Mucosa of descending colon (tissue), 3 donors: ENCODE data around the gene ZMYND10. TPM values are rescaled to one million over a fixed set of nuclear protein-coding genes. Genes with fewer than 3 reads are reported as not detected.

ENCODE experiments used
- ATAC-seq: fragments of 200-7000 bp; cut with Tn5 transposase; one replicate; pipeline ENCODE4 v1.9.1; 2020; ENCODE audit warnings: mild to moderate bottlenecking, moderate library complexity
- DNase-seq, 3 donors: peaks; one replicate each; pipeline ENCODE4 v3.0.0-alpha.2; 2020
- H3K36me3 ChIP-seq: fragments of 200-600 bp; one replicate; pipeline ENCODE4 v1.8.0; 2021; ENCODE audit warnings: low read depth, mild to moderate bottlenecking
- H3K4me1 ChIP-seq: fragments of 200-600 bp; one replicate; pipeline ENCODE4 v1.8.0; 2021; ENCODE audit warnings: low read depth, mild to moderate bottlenecking
- H3K4me3 ChIP-seq: fragments of 200-600 bp; one replicate; pipeline ENCODE4 v1.8.0; 2021; ENCODE audit warnings: mild to moderate bottlenecking
- H3K9me3 ChIP-seq: fragments of 200-600 bp; one replicate; pipeline ENCODE4 v1.8.0; 2021; ENCODE audit warnings: mild to moderate bottlenecking
- intact Hi-C, 2 donors: fragments of 100-400 bp; cut with DNase I in 1 of 2; cut with micrococcal nuclease in 1 of 2; formaldehyde crosslinking; loops; one replicate each; pipeline versions ENCODE4 v1.11.0 to v1.11.1; 2022; cut with DNase I, micrococcal nuclease
- total RNA-seq, 3 donors: library from RNA; stranded (reverse); fragmentation: NEBNext Ultra II Directional in 2 of 3; extraction: Animal tissue kit (Norgen Biotek cat#: 25700) in 2 of 3; gene quantifications; one replicate each; pipeline versions ENCODE4 v1.2.1 to v1.2.4, GENCODE V29; 2021 to 2023
- TF ChIP-seq, protein P1 (sequence below): fragments of 200-600 bp; IDR thresholded peaks from one replicate; pipeline ENCODE4 v1.8.0; 2022; ENCODE audit warnings: antibody characterized with exemption, mild to moderate bottlenecking
- donor health status: DM: no; HTN: no; CAD: no; lungs with moderate emphysema.
- donor health status: DM: no; HTN: no; CAD: no.
- donor health status: DM: no; HTN: yes; CAD: no.

The ZMYND10 gene
- total RNA-seq, 3 donors from 2014 or later: 0.20 to 0.60 (median 0.31) TPM

DNA sequence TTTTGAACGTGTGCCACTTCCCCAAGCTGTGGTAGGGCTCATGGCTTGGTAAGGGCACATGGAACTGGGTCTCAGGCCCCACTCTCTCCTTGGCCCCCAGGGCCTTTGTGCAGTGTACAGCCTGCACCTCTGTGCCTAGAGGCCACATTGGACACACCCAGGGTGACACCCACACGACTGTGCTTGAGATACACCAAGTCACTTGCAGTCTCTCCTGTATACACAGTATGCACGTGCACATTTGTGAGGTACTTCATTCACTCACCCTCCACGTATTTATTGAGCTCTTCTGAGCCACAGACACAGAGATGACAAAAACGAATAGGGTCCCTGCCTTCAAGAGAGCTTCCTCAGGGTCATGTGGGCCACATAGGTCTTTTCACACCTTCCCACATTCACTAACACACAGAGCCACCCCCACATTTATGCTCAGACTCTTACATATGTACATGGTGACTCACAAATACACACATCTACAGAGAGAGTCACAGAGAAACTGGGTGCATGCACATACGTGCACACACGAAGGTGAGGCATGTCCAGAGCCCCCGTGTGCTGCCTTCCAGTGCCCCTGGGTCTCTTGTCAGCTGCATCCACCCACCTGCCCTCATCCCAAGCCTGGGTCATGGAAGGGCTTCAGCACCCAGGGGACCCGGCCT, 23.6 kb upstream of the ZMYND10 start:
- peaks cover 3% of the 10 kb centered on the region for H3K36me3 ChIP-seq
- H3K4me1 ChIP-seq: peaks cover 10% of the 10 kb centered on the region
- intact Hi-C loops: loop anchor here in 1 of 2 donors (10.0 kb wide), 1 partner anchor 176 kb away; no protein-coding TSS in a partner anchor
- ATAC-seq (no peak), DNase-seq (no peak)
- no peak overlapping the region for H3K4me3 ChIP-seq
- no peaks in the 10 kb centered on the region for H3K9me3 ChIP-seq
- TF ChIP-seq, protein P1, sequence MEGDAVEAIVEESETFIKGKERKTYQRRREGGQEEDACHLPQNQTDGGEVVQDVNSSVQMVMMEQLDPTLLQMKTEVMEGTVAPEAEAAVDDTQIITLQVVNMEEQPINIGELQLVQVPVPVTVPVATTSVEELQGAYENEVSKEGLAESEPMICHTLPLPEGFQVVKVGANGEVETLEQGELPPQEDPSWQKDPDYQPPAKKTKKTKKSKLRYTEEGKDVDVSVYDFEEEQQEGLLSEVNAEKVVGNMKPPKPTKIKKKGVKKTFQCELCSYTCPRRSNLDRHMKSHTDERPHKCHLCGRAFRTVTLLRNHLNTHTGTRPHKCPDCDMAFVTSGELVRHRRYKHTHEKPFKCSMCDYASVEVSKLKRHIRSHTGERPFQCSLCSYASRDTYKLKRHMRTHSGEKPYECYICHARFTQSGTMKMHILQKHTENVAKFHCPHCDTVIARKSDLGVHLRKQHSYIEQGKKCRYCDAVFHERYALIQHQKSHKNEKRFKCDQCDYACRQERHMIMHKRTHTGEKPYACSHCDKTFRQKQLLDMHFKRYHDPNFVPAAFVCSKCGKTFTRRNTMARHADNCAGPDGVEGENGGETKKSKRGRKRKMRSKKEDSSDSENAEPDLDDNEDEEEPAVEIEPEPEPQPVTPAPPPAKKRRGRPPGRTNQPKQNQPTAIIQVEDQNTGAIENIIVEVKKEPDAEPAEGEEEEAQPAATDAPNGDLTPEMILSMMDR: no peak

DNA sequence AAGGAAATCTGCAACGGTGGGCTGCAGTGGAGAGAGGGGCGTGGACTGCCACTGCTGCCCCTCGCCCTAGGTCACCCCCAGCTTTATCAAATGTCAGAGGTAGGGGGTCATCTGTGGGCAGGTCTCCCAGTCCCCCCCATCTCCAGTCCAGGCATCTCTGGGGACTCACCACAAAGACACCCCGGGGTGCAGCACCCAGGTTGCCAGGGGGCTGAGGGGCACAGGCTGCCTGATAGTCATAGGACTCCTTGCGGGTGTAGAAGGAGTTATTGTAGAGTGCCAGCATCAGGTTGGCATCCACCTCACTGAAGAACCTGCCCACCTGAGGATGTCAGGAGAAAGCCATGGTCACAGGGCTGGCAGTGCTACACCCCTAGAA, 20.3 kb upstream of the ZMYND10 start:
- ATAC-seq (no peak), DNase-seq (no peak)
- Histone ChIP-seq H3K4me3 (no peak overlapping the region), H3K9me3 (no peaks in the 10 kb centered on the region), H3K36me3 (peaks cover 3% of the 10 kb centered on the region), H3K4me1 (peaks cover 8% of the 10 kb centered on the region)
- intact Hi-C loops: loop anchor here in 1 of 2 donors (10.0 kb wide), 1 partner anchor 179 kb away; no protein-coding TSS in a partner anchor
- TF ChIP-seq, protein P1: no peak

DNA sequence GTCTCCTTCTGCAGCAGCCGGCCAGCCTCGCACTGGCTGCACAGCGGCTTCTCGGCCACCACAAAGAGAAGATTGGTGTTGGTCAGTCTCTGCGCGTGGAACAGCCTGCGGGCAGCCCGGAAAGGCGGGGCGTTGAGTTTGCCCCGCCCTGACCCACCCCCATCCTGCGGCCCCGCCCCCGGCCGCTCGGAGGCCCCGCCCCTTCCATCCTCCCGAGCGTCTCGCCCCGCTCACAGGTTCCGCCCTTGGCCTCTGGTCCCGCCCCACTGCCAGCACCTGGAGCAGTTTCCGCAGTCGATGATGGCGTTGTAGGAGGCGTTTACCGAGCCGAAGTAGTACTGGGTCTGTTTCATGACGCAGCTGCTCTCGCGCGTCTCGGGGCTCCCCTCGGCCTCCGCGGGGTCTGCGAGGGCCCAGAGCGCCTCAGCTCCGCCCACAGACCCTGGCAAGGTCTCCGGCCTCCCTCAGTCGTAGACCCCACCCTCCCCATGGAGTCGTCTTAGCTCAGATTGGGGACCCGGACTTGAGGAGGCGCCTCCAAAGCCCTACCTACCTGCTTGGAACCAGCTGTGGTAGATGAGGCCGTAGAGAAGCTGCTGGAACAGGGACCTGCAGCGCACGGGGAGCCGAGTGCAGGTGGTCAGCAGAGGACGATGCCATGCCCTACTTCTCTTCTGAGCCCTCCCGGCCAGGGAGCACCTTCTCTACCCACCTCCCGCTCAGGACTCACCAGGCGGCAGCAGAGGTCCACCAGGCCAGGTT, 19.7 kb upstream of the ZMYND10 start:
- Histone ChIP-seq H3K9me3 (no peaks in the 10 kb centered on the region), H3K36me3 (peaks cover 3% of the 10 kb centered on the region), H3K4me3 (peak overlapping the region; percentile 20), H3K4me1 (peaks cover 8% of the 10 kb centered on the region)
- intact Hi-C loops: loop anchor here in 1 of 2 donors (10.0 kb wide), 1 partner anchor 180 kb away; no protein-coding TSS in a partner anchor
- peak; percentile 96 to 97 (median 96) for DNase-seq
- peak; percentile 97 for ATAC-seq
- TF ChIP-seq, protein P1: no peak

DNA sequence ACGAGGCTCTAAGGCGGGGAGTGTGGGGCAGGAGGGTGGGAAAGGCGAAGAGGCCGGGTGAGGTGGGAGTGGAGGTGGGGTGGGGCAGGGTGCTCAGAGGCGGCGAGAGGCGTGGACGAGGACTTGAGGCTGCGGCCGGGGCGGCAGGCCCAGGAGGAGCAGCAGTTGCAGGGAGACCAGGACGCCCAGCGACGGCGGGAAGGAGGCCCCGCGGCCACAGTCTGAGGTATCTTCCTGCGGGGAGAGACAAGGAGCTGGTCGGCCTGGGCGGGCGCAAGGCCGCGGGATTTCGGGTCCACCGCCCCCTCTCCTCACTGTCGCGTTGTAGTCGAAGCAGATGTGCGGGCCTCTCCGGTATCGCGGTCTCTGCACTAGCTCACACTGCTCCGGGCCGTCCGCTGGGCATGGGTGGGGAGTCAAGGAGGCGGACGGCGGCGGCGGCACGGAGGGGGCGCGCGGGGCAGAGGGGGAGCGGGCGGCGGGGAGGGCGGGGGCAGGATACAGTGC, 19.1 kb upstream of the ZMYND10 start:
- H3K4me1 ChIP-seq: peaks cover 8% of the 10 kb centered on the region
- H3K4me3 ChIP-seq: peak overlapping the region; percentile 20
- ATAC-seq (peak; percentile 31), DNase-seq (peak in 2 of 3 donors; percentile 67 to 79)
- intact Hi-C loops: loop anchor here in 1 of 2 donors (10.0 kb wide), 1 partner anchor 180 kb away; no protein-coding TSS in a partner anchor
- TF ChIP-seq, protein P1: no peak
- no peaks in the 10 kb centered on the region for H3K9me3 ChIP-seq
- H3K36me3 ChIP-seq: peaks cover 3% of the 10 kb centered on the region

DNA sequence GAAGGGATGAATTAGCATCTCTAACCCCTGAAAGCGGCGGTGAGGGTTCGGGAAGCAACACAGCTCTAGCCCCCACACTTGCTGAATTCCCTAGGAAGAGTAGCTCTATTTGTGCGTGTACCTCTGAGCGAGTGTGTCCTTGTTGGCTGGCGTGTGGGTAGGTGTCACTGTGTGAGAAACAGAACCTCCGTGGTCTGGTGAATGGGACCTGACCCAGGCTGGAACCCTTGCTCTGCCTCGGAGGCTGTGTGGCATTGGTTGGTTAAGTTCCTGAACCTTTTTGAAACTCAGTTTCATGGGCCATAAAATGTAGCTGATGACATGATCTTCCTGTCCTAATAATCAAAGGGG, 14.2 kb upstream of the ZMYND10 start:
- TF ChIP-seq, protein P1: no peak
- Histone ChIP-seq H3K4me1 (peaks cover 34% of the 10 kb centered on the region), H3K36me3 (no peaks in the 10 kb centered on the region), H3K4me3 (no peak overlapping the region), H3K9me3 (no peaks in the 10 kb centered on the region)
- DNase-seq (peak in 1 of 3 donors; percentile 51), ATAC-seq (no peak)
- intact Hi-C loops: loop anchor here in 1 of 2 donors (10.0 kb wide), 1 partner anchor 185 kb away; no protein-coding TSS in a partner anchor
